ENCODE measurements around the gene SEC14L1.
"Not testable (repeated sequence)": the region's sequence is repeated elsewhere in the genome, so short reads cannot be mapped to it uniquely, and the experiment has no call there.

The SEC14L1 gene

GRCh38 chr17:77140878-77141767 is at the start of gene SEC14L1:
Gene SEC14L1 (plus strand): TSS chr17:77140969. CDS start chr17:77143597, 2,628 bp downstream.
- peak; percentile 17 for DNase-seq

- no peak for DNase-seq
Observed at GRCh38 chr17:77092025-77092424, 48.7 kb upstream of the SEC14L1 start.

DNA sequence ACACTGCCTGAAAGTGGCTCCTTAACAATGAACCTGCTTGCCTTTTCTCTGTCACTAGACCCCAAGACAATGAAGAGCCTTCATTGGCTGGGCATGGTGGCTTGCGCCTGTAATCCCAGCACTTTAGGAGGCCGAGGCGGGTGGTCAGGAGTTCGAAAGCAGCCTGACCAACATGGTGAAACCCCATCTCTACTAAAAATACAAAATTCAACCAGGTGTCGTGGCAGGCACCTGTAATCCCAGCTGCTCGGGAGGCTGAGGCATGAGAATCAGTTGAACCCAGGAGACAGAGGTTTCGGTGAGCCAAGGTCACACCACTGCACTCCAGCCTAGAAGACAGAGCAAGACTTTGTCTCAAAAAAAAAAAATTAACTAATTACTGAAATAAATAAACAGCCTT is 45.3 kb upstream of the SEC14L1 start:
- DNase-seq = no peak

GRCh38 chr17:77096570-77097214 is 44.1 kb upstream of the SEC14L1 start:
- peak; percentile 20 for DNase-seq

DNA sequence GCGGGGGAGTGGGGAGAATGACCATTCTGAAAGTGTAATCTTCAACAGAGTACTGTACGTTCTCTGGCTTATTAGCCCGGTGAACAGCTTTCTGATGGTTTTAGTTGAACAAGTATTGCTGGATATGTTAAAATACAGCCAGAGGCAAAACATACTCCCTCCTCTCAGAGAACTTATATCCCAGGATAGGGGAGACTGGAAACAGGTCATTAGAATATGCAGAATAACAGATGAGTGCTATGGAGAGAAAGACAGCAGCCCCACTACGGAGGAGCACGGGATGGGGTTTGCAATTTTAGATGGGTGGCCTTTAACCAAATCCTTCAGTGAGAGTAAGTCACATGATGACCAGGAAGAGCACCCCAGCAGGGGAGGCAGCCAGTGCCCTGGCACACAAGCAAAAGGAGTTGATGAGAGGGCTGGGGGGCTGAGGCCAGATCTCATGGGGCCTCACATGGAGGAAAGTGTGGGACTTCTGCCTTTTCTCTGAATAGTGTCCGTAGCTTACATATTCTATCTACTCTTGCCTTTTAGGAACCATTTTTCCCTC is 43.1 kb upstream of the SEC14L1 start:
- no peak for DNase-seq

GRCh38 chr17:77098884-77099545 is 41.8 kb upstream of the SEC14L1 start:
- DNase-seq = peak; percentile 36

- DNase-seq = peak; percentile 11
Observed at GRCh38 chr17:77099997-77100396, 40.8 kb upstream of the SEC14L1 start.

DNA sequence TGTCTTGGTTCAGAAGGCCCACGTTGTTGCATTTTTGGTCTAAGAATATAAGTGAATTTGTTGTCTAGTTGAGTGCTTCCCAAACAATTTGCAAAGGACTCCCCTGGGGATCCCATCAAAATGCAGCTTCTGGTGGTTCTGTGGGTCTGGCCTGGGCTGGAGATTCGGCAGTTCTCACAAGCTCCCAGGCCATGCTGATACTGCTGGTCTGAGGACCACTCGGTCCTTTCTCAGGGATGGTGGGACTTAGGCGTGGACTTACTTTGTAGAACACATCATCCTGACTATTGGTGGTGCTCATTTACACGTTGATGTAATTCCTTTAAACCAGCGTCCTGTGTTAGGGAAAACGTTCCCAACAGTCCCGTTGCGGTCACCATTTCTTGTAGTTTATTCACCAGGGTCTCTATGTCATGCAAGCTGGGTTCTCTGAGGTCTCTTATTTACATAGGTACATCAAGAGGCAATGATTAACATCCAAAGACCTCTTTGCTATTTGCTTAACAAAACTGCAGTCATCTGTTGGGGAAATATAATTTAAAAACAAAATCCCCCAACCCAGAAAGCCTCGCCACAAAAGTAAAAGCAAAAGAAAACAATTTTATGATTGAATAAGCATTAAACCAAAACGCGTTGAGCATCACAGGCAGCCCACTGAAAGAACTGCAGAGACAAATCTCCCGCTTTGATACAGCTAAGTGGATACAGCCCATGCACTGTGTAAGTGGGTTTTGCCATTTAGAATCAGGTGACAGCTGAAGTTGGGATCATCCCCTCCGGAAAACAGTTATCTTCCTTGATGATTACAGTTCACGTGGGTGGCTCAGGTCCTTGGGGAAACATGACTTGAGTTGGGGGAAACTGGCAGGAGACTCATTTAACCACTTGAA is 39.0 kb upstream of the SEC14L1 start:
- no peak for DNase-seq

DNA sequence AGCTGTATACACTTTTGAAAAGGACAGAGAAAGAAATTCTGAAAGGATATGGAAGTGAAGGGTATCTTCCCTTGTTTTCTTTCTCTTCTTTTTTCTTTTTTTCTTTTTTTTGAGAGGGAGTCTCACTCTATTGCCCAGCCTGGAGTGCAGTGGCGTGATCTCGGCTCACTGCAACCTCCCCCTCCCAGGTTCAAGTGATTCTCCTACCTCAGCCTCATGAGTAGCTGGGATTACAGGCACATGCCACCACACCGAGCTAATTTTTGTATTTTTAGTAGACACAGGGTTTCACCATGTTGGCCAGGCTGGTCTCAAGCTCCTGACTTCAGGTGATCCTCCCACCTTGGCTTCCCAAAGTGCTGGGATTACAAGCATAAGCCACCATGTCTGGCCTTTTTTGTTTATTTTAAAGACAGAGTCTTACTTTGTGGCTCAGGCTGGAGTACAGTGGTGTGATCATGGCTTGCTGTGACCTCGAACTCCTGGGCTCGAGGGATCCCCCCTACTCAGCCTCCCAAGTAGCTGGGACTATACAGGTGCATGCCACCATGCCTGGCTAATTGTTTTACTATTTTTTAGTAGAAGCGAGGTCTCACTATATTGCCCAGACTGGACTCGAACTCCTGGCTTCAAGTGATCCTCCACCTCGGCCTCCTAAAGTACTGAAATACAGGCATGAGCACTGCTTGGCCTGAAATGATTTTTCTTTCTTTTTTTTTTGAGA is 38.2 kb upstream of the SEC14L1 start:
- DNase-seq = not testable (repeated sequence)

- no peak for DNase-seq
Observed at GRCh38 chr17:77105706-77106105, 35.1 kb upstream of the SEC14L1 start.

DNA sequence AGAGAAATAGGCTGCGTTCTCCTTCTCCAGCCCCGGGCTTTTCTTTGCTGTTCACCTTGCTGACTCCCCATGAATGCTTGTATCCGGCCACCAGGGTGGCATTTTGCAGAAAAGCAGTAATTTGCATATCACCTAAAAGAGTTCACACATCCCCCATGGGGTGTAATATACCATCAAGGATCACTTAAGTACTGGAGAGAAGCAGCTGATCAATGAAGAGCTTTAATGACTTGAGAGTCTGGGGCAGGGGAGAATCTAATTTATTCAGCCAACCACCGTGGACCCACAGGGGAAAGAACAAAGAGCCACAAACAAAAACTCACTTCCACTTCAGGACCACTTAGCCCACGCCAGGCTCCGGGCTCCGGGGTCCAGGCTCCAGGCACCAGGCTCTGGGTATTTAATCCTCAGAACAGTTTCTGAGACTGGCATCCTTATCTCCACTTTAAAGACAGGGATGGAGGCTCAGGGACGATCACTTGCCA is 33.9 kb upstream of the SEC14L1 start:
- DNase-seq = peak; percentile 32

DNA sequence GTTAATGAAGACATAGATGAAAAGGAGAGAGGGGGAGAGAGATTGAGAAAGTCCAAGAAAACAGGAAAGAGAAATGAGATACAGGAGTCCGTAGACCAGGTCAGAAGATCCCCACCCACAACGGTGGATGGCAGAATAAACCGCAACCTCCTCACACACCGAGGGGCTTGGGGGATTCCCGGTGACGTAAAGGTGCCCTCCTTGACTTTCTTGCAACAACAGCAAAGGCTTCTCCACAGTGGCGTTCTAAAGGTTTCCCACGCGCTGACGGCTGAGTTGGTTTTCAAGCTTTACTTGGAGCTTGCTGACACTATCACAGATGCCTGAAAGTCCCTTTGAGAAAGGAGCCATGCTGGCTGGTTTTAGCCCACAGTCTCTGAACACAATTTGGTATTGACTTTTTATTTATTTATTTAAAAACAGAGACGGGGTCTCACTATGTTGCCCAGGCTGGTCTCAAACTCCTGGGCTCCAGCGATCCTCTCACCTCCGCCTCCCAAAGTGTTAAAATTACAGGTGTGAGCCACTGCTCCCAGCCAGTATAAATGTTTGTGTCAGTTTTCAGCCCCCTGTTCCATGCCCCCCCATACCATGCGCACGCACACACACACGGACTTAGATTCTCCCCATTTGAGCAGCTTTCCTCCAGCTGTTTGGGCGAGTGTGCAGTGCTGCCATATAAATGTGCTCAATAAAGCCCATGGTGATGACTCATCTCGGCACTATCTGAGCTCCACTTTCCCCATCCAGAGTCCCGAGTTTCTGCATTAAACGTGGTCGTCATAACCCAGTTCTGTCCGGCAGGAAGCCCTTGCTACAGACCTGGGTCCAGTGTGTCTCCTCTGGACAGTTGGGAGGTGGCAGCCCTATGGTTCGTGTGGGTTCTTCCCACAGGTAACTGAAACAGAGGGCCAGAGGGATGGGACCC is 33.0 kb upstream of the SEC14L1 start:
- peak; percentile 58 for DNase-seq

DNA sequence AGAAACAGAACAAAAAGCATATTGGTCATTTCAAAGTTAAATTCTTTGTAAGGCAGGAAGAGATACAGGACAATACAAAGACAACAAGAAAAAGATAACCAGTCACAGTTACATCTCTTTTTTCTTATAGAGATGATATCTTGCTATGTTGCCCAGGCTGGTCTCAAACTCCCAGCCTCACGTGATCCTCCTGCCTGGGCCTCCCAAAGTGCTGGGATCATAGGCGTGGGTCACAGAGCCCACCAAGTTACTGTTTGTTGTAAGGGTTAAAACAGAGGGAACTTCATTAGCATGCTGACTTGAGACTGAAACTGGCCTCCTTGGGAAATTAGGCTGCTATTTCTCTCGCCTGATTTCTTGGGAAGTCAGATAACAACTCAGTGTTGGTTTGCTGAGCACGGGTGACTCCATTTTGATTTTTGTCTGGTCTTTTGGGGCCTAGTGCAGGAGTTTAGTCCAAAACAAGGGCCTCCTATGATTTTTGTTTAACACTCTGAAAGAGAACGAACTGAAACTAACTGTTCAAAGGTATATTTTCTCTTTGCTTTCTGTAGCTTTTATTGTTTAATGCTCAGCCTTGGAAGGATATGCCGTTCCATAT is 31.5 kb upstream of the SEC14L1 start:
- no peak for DNase-seq

DNA sequence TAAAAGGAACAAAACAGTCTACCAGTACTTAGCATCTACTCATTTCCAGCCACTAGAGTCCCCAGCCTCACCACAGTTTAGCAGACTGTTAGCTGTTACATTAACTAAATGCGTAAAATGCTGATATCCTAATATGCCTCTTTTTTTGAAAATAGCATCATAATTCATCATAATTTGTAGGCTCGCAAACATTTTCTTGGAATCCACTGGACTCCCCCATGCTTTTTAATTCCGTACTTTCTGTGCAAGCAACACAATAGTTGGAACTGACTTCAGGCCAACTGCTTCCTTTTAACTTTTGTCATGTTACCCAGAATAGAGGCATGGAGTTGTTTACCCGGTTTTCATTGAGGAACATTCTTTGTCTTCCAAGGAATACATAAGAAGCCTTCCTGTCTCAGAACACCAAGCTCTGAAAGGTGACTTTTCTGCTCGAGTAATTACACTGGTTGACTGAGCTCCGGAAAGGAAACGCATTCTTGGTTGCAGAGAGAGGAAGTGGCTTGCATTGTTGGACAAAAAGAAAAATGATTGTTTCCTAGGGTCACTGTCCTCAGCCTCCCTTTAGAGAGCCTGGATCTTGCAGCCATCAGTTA is 30.9 kb upstream of the SEC14L1 start:
- DNase-seq = no peak

GRCh38 chr17:77111165-77111933 is 29.4 kb upstream of the SEC14L1 start:
- DNase-seq = not testable (repeated sequence)

DNA sequence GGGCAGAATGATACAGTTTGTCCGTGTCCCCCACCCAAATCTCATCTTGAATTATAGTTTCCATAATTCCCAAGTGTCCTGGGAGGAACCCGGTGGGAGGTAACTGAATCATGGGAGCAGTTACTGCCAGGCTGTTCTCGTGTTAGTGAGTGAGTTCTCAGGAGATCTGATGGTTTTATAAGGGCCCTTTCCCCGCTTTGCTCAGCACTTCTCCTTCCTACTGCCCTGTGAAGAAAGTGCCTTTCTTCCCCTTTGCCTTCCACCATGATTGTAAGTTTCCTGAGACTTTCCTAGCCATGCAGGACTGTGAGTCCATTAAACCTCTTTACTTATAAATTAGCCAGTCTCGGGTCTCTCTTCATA is 28.9 kb upstream of the SEC14L1 start:
- no peak for DNase-seq

DNA sequence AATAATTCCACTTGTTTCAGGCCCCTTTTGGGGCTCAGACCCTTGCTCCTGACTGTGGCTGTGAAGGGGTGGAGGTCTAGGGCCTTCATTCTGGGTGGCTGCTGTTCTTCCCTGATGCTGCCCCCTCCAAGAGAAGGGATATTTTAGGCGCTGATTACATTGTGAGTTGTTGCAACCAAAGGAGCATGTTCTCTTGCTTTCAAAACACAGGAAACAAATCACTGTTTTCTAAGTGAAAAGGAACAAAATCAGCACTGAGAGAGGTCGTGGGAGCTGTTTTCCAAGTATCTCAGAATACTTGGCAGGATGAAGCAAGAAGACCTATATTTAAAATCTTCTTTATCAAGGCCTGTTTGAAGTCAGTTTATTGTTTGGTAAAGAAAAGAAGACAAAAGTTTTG is 25.3 kb upstream of the SEC14L1 start:
- no peak for DNase-seq

DNA sequence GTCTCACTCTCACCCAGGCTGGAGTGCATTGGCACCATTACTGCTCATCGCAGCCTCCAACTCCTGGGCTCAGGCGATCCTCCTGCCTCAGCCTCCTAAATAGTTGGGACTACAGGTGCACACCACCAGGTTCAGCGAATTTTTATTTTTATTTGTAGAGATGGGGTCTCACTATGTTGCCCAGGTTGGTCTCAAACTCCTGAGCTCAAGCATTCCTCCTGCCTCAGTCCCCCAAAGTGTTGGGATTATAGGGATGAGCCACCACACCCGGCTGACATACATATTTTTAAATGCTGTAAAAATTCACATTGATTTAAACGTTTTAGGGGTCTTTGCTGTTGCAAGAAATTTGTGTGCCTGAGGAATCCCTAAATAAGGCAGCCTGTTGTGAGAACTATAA is 24.8 kb upstream of the SEC14L1 start:
- no peak for DNase-seq

GRCh38 chr17:77116371-77116860 is 24.4 kb upstream of the SEC14L1 start:
- DNase-seq = no peak
